DOHH2 (cell line): ENCODE measurements around the gene BLM.

Experiments used
- CTCF ChIP-seq: fragments of 200-600 bp; sonication (generic); IDR thresholded peaks from one replicate; pipeline ENCODE4 v1.5.1; 2014; ENCODE audit warnings: antibody characterized with exemption, mild to moderate bottlenecking, low read depth, low read length; ENCODE audit not compliant: poor library complexity, severe bottlenecking
- EZH2phosphoT487 ChIP-seq: fragments of 200-600 bp; sonication (generic); IDR thresholded peaks from 2 replicates; pipeline ENCODE4 v1.6.1; 2017; ENCODE audit warnings: borderline replicate concordance, mild to moderate bottlenecking, antibody characterized with exemption, low read length, moderate library complexity, mixed read lengths

- TF ChIP-seq CTCF = no peak
- no peak for TF ChIP-seq EZH2phosphoT487
Observed at GRCh38 chr15:90769375-90769774, 52.2 kb downstream of the BLM start.
